Measurements from ENCODE around the gene NPR1. TPM values are rescaled to one million over a fixed set of nuclear protein-coding genes. Genes with fewer than 3 reads are reported as not detected.

NPR1 gene
- polyA plus RNA-seq, 1 donor from 2014 or later = 0.45 TPM

DNA sequence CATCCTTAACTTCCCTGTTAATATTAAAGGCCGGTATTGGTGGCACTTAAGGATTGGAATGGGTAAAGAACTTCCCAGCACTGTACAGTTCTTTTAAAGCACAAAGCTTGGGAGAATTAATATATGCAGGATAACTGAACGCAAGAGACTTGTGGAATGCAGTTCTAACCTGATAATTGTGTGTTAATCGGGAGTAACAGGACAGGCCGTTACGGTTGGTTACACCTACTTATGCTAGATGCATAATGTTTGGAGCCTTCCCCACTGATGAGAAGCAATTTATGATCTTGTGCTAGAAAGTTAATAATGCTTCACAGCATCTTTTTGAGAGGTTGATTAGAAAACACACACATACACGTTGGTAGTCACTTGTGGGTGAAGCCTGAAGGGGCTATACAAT is 37.6 kb upstream of the NPR1 start:
- Histone ChIP-seq H3K9ac (ENCODE audit: low read length) (no peak overlapping the region), H3K27me3 (ENCODE audit: insufficient read depth, low read depth, low read length) (no peaks in the 10 kb centered on the region), H3F3A (ENCODE audit: insufficient read depth, low read length, poor library complexity, severe bottlenecking) (no peaks in the 10 kb centered on the region), H4K20me1 (ENCODE audit: insufficient read depth) (no peaks in the 10 kb centered on the region), H3K36me3 (ENCODE audit: insufficient read depth, low read length) (peaks cover 11% of the 10 kb centered on the region), H3K27ac (ENCODE audit: low read length) (no peak overlapping the region), H3K9me3 (ENCODE audit: low read length) (no peaks in the 10 kb centered on the region), H3K4me2 (ENCODE audit: low read length) (no peak overlapping the region), H3K9me2 (ENCODE audit: insufficient read depth, low read length) (no peaks in the 10 kb centered on the region), H3K4me3 (ENCODE audit: low read length) (no peak overlapping the region), H3K79me2 (replicated peaks; ENCODE audit: insufficient read depth, low read length) (peaks cover 18% of the 10 kb centered on the region), H2AFZ (ENCODE audit: low read depth, low read length) (no peak overlapping the region)
- no peak for TF ChIP-seq EZH2 (IDR thresholded peaks at IDR 0.05; ENCODE audit: borderline replicate concordance, insufficient read depth, low read length, poor library complexity, severe bottlenecking)
- TF ChIP-seq, protein P1, sequence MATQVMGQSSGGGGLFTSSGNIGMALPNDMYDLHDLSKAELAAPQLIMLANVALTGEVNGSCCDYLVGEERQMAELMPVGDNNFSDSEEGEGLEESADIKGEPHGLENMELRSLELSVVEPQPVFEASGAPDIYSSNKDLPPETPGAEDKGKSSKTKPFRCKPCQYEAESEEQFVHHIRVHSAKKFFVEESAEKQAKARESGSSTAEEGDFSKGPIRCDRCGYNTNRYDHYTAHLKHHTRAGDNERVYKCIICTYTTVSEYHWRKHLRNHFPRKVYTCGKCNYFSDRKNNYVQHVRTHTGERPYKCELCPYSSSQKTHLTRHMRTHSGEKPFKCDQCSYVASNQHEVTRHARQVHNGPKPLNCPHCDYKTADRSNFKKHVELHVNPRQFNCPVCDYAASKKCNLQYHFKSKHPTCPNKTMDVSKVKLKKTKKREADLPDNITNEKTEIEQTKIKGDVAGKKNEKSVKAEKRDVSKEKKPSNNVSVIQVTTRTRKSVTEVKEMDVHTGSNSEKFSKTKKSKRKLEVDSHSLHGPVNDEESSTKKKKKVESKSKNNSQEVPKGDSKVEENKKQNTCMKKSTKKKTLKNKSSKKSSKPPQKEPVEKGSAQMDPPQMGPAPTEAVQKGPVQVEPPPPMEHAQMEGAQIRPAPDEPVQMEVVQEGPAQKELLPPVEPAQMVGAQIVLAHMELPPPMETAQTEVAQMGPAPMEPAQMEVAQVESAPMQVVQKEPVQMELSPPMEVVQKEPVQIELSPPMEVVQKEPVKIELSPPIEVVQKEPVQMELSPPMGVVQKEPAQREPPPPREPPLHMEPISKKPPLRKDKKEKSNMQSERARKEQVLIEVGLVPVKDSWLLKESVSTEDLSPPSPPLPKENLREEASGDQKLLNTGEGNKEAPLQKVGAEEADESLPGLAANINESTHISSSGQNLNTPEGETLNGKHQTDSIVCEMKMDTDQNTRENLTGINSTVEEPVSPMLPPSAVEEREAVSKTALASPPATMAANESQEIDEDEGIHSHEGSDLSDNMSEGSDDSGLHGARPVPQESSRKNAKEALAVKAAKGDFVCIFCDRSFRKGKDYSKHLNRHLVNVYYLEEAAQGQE (IDR thresholded peaks at IDR 0.05; ENCODE audit: borderline replicate concordance) = no peak
- no peak for TF ChIP-seq POLR2AphosphoS5 (IDR thresholded peaks at IDR 0.05)
- no peak for TF ChIP-seq SMC3 (conservative IDR thresholded peaks at IDR 0.05; ENCODE audit: poor library complexity)
- TF ChIP-seq RAD21 (conservative IDR thresholded peaks at IDR 0.05) = no peak
- TF ChIP-seq, protein P2, sequence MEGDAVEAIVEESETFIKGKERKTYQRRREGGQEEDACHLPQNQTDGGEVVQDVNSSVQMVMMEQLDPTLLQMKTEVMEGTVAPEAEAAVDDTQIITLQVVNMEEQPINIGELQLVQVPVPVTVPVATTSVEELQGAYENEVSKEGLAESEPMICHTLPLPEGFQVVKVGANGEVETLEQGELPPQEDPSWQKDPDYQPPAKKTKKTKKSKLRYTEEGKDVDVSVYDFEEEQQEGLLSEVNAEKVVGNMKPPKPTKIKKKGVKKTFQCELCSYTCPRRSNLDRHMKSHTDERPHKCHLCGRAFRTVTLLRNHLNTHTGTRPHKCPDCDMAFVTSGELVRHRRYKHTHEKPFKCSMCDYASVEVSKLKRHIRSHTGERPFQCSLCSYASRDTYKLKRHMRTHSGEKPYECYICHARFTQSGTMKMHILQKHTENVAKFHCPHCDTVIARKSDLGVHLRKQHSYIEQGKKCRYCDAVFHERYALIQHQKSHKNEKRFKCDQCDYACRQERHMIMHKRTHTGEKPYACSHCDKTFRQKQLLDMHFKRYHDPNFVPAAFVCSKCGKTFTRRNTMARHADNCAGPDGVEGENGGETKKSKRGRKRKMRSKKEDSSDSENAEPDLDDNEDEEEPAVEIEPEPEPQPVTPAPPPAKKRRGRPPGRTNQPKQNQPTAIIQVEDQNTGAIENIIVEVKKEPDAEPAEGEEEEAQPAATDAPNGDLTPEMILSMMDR (IDR thresholded peaks at IDR 0.05; ENCODE audit: poor library complexity, severe bottlenecking) = no peak
- TF ChIP-seq TAF1 (IDR thresholded peaks at IDR 0.05; ENCODE audit: low read depth) = no peak
- no peak for TF ChIP-seq EP300 (conservative IDR thresholded peaks at IDR 0.05; ENCODE audit: poor library complexity, severe bottlenecking)
- TF ChIP-seq MXI1 (conservative IDR thresholded peaks at IDR 0.05; ENCODE audit: poor library complexity, severe bottlenecking) = no peak

DNA sequence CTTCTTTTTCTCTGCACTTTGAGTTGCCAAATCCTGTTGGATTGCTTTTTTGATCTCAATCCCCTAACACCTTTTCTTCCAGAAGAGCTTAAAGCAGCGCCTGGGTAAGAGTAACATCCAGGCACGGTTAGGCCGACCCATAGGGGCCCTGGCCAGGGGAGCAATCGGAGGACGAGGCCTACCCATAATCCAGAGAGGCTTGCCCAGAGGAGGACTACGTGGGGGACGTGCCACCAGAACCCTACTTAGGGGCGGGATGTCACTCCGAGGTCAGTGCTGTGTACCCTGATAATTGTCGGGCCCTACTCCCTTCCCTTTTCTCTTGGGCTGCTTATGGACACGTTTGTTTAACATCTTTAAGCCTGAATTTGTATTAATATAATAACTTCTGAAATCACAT is 36.3 kb upstream of the NPR1 start:
- no peak overlapping the region for H2AFZ ChIP-seq (ENCODE audit: low read depth, low read length)
- no peaks in the 10 kb centered on the region for H3K27me3 ChIP-seq (ENCODE audit: insufficient read depth, low read depth, low read length)
- peaks cover 3% of the 10 kb centered on the region for H3K36me3 ChIP-seq (ENCODE audit: insufficient read depth, low read length)
- no peaks in the 10 kb centered on the region for H3K9me2 ChIP-seq (ENCODE audit: insufficient read depth, low read length)
- H3K9ac ChIP-seq (ENCODE audit: low read length) = no peak overlapping the region
- no peaks in the 10 kb centered on the region for H3K9me3 ChIP-seq (ENCODE audit: low read length)
- H4K20me1 ChIP-seq (ENCODE audit: insufficient read depth) = no peaks in the 10 kb centered on the region
- H3K4me2 ChIP-seq (ENCODE audit: low read length) = no peak overlapping the region
- H3K79me2 ChIP-seq (replicated peaks; ENCODE audit: insufficient read depth, low read length) = peaks cover 6% of the 10 kb centered on the region
- H3K27ac ChIP-seq (ENCODE audit: low read length) = no peak overlapping the region
- TF ChIP-seq, protein P2 (IDR thresholded peaks at IDR 0.05; ENCODE audit: poor library complexity, severe bottlenecking) = no peak
- no peak for TF ChIP-seq SMC3 (conservative IDR thresholded peaks at IDR 0.05; ENCODE audit: poor library complexity)
- TF ChIP-seq EZH2 (IDR thresholded peaks at IDR 0.05; ENCODE audit: borderline replicate concordance, insufficient read depth, low read length, poor library complexity, severe bottlenecking) = no peak
- TF ChIP-seq MXI1 (conservative IDR thresholded peaks at IDR 0.05; ENCODE audit: poor library complexity, severe bottlenecking) = no peak
- TF ChIP-seq RAD21 (conservative IDR thresholded peaks at IDR 0.05) = no peak
- no peak for TF ChIP-seq TAF1 (IDR thresholded peaks at IDR 0.05; ENCODE audit: low read depth)
- no peak for TF ChIP-seq POLR2AphosphoS5 (IDR thresholded peaks at IDR 0.05)
- TF ChIP-seq, protein P1 (IDR thresholded peaks at IDR 0.05; ENCODE audit: borderline replicate concordance) = no peak
- no peak for TF ChIP-seq EP300 (conservative IDR thresholded peaks at IDR 0.05; ENCODE audit: poor library complexity, severe bottlenecking)
- H3F3A ChIP-seq (ENCODE audit: insufficient read depth, low read length, poor library complexity, severe bottlenecking) = no peaks in the 10 kb centered on the region
- H3K4me3 ChIP-seq (ENCODE audit: low read length) = no peak overlapping the region

Measured in neural cell (in vitro differentiated cells).